Measurements from ENCODE around the gene DSCAML1. TPM values are rescaled to one million over a fixed set of nuclear protein-coding genes. Genes with fewer than 3 reads are reported as not detected.

Gene DSCAML1
- total RNA-seq, 1 experiment from 2014 or later = 0.15 TPM

DNA sequence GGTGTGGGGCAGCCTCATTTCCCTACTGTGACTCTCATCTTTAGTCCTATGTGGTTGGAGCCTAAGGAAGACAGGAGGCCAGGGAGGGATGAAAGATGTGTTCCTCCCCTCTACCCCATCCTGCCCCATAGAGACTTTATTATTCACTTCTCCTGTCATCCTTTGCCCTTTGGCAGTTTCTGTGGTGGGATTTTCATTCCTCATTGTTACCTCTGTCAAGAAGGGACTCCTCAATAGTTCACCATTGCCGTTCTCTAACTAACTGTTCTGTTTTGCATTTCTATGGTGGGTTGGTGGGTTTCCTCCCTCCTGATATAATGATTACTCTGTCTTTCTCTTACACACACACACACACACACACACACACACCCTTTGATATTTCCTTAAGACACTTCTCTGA, 202.3 kb downstream of the DSCAML1 start:
- Histone ChIP-seq H4K20me1 (ENCODE audit: control insufficient read depth, insufficient read depth, insufficient read length) (no peaks in the 10 kb centered on the region), H4K91ac (ENCODE audit: insufficient read length, low read depth, low read length) (no peak overlapping the region), H3K56ac (ENCODE audit: insufficient read length, low read depth, low read length) (no peak overlapping the region), H4K8ac (replicated peaks; ENCODE audit: insufficient read length, low read depth, low read length) (no peak overlapping the region), H4K5ac (ENCODE audit: insufficient read length, low read depth, low read length) (no peak overlapping the region), H2BK20ac (ENCODE audit: low read depth, low read length, poor library complexity, severe bottlenecking) (no peak overlapping the region), H3K4me2 (ENCODE audit: insufficient read depth, insufficient read length, low read length) (no peak overlapping the region), H3K14ac (ENCODE audit: insufficient read depth, low read length) (no peak overlapping the region), H2BK15ac (ENCODE audit: low read depth, low read length) (no peak overlapping the region), H2AFZ (ENCODE audit: low read length) (no peak overlapping the region), H3K4ac (ENCODE audit: low read depth, low read length) (no peak overlapping the region), H2BK5ac (ENCODE audit: insufficient read length, low read length) (no peak overlapping the region), H2BK12ac (ENCODE audit: insufficient read length, low read depth, low read length) (no peak overlapping the region), H3K18ac (ENCODE audit: insufficient read length, low read depth, low read length) (no peak overlapping the region), H3K9ac (ENCODE audit: extremely low read depth, insufficient read length, low read length) (no peak overlapping the region), H3T11ph (ENCODE audit: low read length) (no peak overlapping the region), H3K23ac (ENCODE audit: insufficient read length, low read depth, low read length) (no peak overlapping the region), H2AK5ac (ENCODE audit: insufficient read length, low read length) (no peak overlapping the region), H3K79me2 (ENCODE audit: insufficient read depth, low read length) (no peaks in the 10 kb centered on the region), H2BK120ac (ENCODE audit: low read depth, low read length, poor library complexity, severe bottlenecking) (no peak overlapping the region), H3K27ac (ENCODE audit: insufficient read length, low read depth, low read length) (no peak overlapping the region), H3K79me1 (ENCODE audit: insufficient read depth, low read depth, low read length, poor library complexity, severe bottlenecking) (no peaks in the 10 kb centered on the region), H3K9me3 (ENCODE audit: control insufficient read depth, low read depth, low read length) (no peaks in the 10 kb centered on the region), H3K27me3 (ENCODE audit: insufficient read depth, low read length) (no peaks in the 10 kb centered on the region; the same call in 1 of the 2 replicates), H3K23me2 (ENCODE audit: insufficient read length, low read depth, low read length, poor library complexity, severe bottlenecking) (no peaks in the 10 kb centered on the region), H3K4me1 (ENCODE audit: insufficient read depth, low read length) (no peaks in the 10 kb centered on the region)
- H3K4me1 Mint-ChIP-seq = peaks cover 8 to 10% of the 10 kb centered on the region in 2 experiments
- H3K27ac Mint-ChIP-seq = no peak overlapping the region
- no CpG with 5 or more reads among the region's 1 CpG for WGBS (ENCODE audit: extremely low coverage, insufficient read length, low lambda C conversion rate)
- TF ChIP-seq, protein P1, sequence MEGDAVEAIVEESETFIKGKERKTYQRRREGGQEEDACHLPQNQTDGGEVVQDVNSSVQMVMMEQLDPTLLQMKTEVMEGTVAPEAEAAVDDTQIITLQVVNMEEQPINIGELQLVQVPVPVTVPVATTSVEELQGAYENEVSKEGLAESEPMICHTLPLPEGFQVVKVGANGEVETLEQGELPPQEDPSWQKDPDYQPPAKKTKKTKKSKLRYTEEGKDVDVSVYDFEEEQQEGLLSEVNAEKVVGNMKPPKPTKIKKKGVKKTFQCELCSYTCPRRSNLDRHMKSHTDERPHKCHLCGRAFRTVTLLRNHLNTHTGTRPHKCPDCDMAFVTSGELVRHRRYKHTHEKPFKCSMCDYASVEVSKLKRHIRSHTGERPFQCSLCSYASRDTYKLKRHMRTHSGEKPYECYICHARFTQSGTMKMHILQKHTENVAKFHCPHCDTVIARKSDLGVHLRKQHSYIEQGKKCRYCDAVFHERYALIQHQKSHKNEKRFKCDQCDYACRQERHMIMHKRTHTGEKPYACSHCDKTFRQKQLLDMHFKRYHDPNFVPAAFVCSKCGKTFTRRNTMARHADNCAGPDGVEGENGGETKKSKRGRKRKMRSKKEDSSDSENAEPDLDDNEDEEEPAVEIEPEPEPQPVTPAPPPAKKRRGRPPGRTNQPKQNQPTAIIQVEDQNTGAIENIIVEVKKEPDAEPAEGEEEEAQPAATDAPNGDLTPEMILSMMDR (conservative IDR thresholded peaks at IDR 0.05) = no peak
- no peaks in the 10 kb centered on the region for H3K36me3 Mint-ChIP-seq (ENCODE audit: insufficient read depth in 1 of 3, low read depth in 3 of 3)
- DNase-seq = no peak
- H3K27me3 Mint-ChIP-seq (ENCODE audit: low read depth) = peaks cover 10% of the 10 kb centered on the region
- H3K9me3 Mint-ChIP-seq = no peaks in the 10 kb centered on the region; a peak in 2 of 5 replicates
- H3K4me3 Mint-ChIP-seq = no peak overlapping the region

Data from H9 (cell line).